WERI-Rb-1 (cell line): Measurements from ENCODE around the gene OSGIN1.

ENCODE experiments used
- DNase-seq: peaks from one replicate; pipeline ENCODE4 v3.0.0-alpha.2; 2020
- H3K27ac ChIP-seq: fragments of 250-450 bp; sonication (Bioruptor Pico); 2 replicates; pipeline ENCODE4 v1.5.1; 2020; ENCODE audit warnings: mild to moderate bottlenecking, moderate library complexity
- H3K27me3 ChIP-seq: fragments of 250-450 bp; sonication (Bioruptor Pico); 2 replicates; pipeline ENCODE4 v1.5.1; 2021; ENCODE audit warnings: mild to moderate bottlenecking, low read depth, moderate library complexity; ENCODE audit not compliant: insufficient read depth, severe bottlenecking
- H3K36me3 ChIP-seq: fragments of 250-450 bp; sonication (Bioruptor Pico); 2 replicates; pipeline ENCODE4 v1.5.1; 2020; ENCODE audit warnings: mild to moderate bottlenecking, moderate library complexity
- H3K4me3 ChIP-seq: 2 replicates; pipeline ENCODE4 v1.5.1; 2011; ENCODE audit warnings: low read depth, mild to moderate bottlenecking, control low read depth, low read length
- H3K9me3 ChIP-seq: fragments of 250-450 bp; sonication (Bioruptor Pico); 2 replicates; pipeline ENCODE4 v1.5.1; 2021; ENCODE audit warnings: mild to moderate bottlenecking, moderate library complexity; ENCODE audit not compliant: severe bottlenecking
- CTCF ChIP-seq: IDR thresholded peaks from 2 replicates; pipeline ENCODE4 v1.5.1; 2011; ENCODE audit warnings: low read depth, mild to moderate bottlenecking, control low read depth, inconsistent platforms, low read length

Gene OSGIN1

GRCh38 chr16:83952940-83953795, at the start of gene OSGIN1:
Gene OSGIN1 (plus strand): TSS chr16:83953240. CDS start chr16:83957672, 4,432 bp downstream.
- no peaks in the 10 kb centered on the region for H3K36me3 ChIP-seq
- no peak within 1 kb of the TSS for H3K27ac ChIP-seq
- H3K9me3 ChIP-seq, result no peaks in the 10 kb centered on the region
- no peaks in the 10 kb centered on the region for H3K27me3 ChIP-seq
- peak; percentile 70 for DNase-seq
- H3K4me3 ChIP-seq, result peak within 1 kb of the TSS; percentile 36
- no peak for TF ChIP-seq CTCF

GRCh38 chr16:83903751-83904150, 49.3 kb upstream of the OSGIN1 start:
- Histone ChIP-seq H3K27ac (no peak overlapping the region), H3K27me3 (no peaks in the 10 kb centered on the region), H3K36me3 (no peaks in the 10 kb centered on the region), H3K9me3 (no peaks in the 10 kb centered on the region), H3K4me3 (no peak overlapping the region)
- peak; percentile 49 for DNase-seq
- TF ChIP-seq CTCF, result no peak

- no peak overlapping the region for H3K27ac ChIP-seq
- no peak for TF ChIP-seq CTCF
- no peak for DNase-seq
- H3K36me3 ChIP-seq, result no peaks in the 10 kb centered on the region
- H3K27me3 ChIP-seq, result no peaks in the 10 kb centered on the region
- no peaks in the 10 kb centered on the region for H3K9me3 ChIP-seq
- no peak overlapping the region for H3K4me3 ChIP-seq
Measured at GRCh38 chr16:83906683-83907082, 46.4 kb upstream of the OSGIN1 start.

- Histone ChIP-seq H3K27me3 (no peaks in the 10 kb centered on the region), H3K9me3 (no peaks in the 10 kb centered on the region), H3K4me3 (no peak overlapping the region), H3K36me3 (no peaks in the 10 kb centered on the region), H3K27ac (no peak overlapping the region)
- no peak for TF ChIP-seq CTCF
- no peak for DNase-seq
Measured at GRCh38 chr16:83907111-83907510, 45.9 kb upstream of the OSGIN1 start.

- no peaks in the 10 kb centered on the region for H3K9me3 ChIP-seq
- no peak for TF ChIP-seq CTCF
- no peak overlapping the region for H3K4me3 ChIP-seq
- no peak for DNase-seq
- H3K27ac ChIP-seq, result no peak overlapping the region
- no peaks in the 10 kb centered on the region; the same call in 1 of the 2 replicates for H3K36me3 ChIP-seq
- no peaks in the 10 kb centered on the region for H3K27me3 ChIP-seq
Measured at GRCh38 chr16:83907631-83908250, 45.3 kb upstream of the OSGIN1 start.
